Measurements from ENCODE around the gene PALLD.

GRCh38 chr4:168797738-168798375 is 301.0 kb downstream of the PALLD start:
- TF ChIP-seq CTCF (CRISPR knock-in tag; IDR thresholded peaks at IDR 0.05) (no peak), ZFP62 (CRISPR knock-in tag; IDR thresholded peaks at IDR 0.05) (no peak), TP53 (CRISPR knock-in tag; conservative IDR thresholded peaks at IDR 0.05) (no peak), SMARCE1 (IDR thresholded peaks at IDR 0.05; ENCODE audit: borderline replicate concordance) (no peak), EZH2 (conservative IDR thresholded peaks at IDR 0.05; ENCODE audit: low read depth, low read length) (no peak), RAD51 (IDR thresholded peaks at IDR 0.05; ENCODE audit: borderline replicate concordance) (no peak), TAF1 (CRISPR knock-in tag; IDR thresholded peaks at IDR 0.05) (no peak), MYPOP (CRISPR knock-in tag; IDR thresholded peaks at IDR 0.05) (no peak)
